ENCODE data around the gene HOXC6.

DNA sequence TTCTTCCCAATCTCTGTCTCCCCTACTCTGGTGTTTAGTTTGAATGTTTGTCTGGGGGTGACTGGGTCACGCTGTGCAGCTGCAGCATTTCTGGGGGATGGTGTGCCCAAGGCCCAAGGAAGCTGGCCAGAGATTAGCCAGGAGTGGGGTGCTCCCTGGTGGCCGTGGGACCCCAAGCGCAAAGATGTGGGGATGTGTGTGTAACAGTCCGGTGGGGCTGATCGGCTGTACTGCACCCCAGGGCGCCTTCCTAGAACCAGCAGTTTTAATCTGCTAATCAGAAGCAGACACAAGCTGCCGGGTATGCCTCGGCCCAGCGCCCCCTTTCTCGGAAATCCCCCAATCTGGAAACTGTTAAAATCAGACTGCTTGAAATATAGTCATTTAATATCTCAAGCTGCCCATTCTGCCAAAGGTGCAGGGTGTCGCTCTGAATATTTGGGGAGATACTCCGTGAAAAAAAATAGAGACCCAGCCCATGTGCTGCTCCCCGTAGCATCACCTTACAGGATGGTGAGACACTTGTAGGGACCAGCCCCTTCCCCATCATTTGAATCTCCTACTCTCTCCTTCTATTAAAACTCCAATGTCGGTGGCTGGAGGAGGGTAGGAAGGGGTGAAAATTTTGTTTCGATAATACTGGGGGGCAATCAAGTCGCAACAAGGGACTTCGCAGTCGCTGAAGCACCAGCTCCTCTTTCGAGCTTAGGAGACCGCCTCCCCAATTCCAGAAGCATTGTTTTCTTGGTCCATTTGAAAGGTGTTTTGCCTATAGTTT, 24.0 kb upstream of the HOXC6 start:
- TF ChIP-seq, protein P1, sequence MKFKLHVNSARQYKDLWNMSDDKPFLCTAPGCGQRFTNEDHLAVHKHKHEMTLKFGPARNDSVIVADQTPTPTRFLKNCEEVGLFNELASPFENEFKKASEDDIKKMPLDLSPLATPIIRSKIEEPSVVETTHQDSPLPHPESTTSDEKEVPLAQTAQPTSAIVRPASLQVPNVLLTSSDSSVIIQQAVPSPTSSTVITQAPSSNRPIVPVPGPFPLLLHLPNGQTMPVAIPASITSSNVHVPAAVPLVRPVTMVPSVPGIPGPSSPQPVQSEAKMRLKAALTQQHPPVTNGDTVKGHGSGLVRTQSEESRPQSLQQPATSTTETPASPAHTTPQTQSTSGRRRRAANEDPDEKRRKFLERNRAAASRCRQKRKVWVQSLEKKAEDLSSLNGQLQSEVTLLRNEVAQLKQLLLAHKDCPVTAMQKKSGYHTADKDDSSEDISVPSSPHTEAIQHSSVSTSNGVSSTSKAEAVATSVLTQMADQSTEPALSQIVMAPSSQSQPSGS (tag by site-specific recombination; IDR thresholded peaks at IDR 0.05; ENCODE audit: low read depth), result no peak
- TF ChIP-seq, protein P2, sequence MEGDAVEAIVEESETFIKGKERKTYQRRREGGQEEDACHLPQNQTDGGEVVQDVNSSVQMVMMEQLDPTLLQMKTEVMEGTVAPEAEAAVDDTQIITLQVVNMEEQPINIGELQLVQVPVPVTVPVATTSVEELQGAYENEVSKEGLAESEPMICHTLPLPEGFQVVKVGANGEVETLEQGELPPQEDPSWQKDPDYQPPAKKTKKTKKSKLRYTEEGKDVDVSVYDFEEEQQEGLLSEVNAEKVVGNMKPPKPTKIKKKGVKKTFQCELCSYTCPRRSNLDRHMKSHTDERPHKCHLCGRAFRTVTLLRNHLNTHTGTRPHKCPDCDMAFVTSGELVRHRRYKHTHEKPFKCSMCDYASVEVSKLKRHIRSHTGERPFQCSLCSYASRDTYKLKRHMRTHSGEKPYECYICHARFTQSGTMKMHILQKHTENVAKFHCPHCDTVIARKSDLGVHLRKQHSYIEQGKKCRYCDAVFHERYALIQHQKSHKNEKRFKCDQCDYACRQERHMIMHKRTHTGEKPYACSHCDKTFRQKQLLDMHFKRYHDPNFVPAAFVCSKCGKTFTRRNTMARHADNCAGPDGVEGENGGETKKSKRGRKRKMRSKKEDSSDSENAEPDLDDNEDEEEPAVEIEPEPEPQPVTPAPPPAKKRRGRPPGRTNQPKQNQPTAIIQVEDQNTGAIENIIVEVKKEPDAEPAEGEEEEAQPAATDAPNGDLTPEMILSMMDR (tag by site-specific recombination; IDR thresholded peaks at IDR 0.05), result peak; percentile 65; the same call in 1 of the 2 replicates
- TF ChIP-seq ZNF350 (tag by site-specific recombination; IDR thresholded peaks at IDR 0.05) (no peak), PATZ1 (tag by site-specific recombination; IDR thresholded peaks at IDR 0.05) (no peak), YY1 (tag by site-specific recombination; IDR thresholded peaks at IDR 0.05) (no peak)
- TF ChIP-seq, protein P3, sequence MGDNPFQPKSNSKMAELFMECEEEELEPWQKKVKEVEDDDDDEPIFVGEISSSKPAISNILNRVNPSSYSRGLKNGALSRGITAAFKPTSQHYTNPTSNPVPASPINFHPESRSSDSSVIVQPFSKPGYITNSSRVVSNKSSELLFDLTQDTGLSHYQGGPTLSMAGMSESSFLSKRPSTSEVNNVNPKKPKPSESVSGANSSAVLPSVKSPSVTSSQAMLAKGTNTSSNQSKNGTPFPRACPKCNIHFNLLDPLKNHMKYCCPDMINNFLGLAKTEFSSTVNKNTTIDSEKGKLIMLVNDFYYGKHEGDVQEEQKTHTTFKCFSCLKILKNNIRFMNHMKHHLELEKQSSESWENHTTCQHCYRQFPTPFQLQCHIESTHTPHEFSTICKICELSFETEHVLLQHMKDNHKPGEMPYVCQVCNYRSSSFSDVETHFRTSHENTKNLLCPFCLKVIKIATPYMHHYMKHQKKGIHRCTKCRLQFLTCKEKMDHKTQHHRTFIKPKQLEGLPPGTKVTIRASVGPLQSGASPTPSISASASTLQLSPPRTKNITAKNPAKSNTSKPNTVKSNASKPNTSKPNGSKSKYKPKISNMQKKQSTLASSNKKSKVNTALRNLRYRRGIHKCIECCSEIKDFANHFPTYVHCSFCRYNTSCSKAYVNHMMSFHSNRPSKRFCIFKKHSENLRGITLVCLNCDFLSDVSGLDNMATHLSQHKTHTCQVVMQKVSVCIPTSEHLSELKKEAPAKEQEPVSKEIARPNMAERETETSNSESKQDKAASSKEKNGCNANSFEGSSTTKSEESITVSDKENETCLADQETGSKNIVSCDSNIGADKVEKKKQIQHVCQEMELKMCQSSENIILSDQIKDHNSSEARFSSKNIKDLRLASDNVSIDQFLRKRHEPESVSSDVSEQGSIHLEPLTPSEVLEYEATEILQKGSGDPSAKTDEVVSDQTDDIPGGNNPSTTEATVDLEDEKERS (tag by site-specific recombination; IDR thresholded peaks at IDR 0.05), result no peak
